Keratinocyte (primary cell): Measurements from ENCODE around the gene VAT1L. TPM values are rescaled to one million over a fixed set of nuclear protein-coding genes. Genes with fewer than 3 reads are reported as not detected.

Experiments
- DNase-seq: peaks from one replicate; pipeline ENCODE4 v3.0.0-alpha.2; 2011; ENCODE audit warnings: low read depth, missing footprints, low spot score
- FAIRE-seq: peaks from 2 replicates; lab custom pipeline; 2011; peaks lifted over from hg19 to GRCh38; lab: Jason Lieb, UNC
- H2AFZ ChIP-seq: 2 replicates; pipeline ENCODE4 v1.6.0; 2012; ENCODE audit warnings: low read length, control low read depth, inconsistent platforms; ENCODE audit not compliant: control insufficient read depth
- H3K27ac ChIP-seq: 2 replicates; pipeline ENCODE4 v1.5.1; 2011; ENCODE audit warnings: low read length; ENCODE audit not compliant: control insufficient read depth, insufficient read depth
- H3K27me3 ChIP-seq: 3 replicates; pipeline ENCODE4 v1.6.0; 2011; ENCODE audit warnings: low read length; ENCODE audit not compliant: control insufficient read depth, insufficient read depth; ENCODE audit errors: extremely low read depth
- H3K36me3 ChIP-seq, 2 experiments: 2 replicates in 1 of 2; 3 replicates in 1 of 2; pipeline ENCODE4 v1.5.1; 2011; ENCODE audit warnings: low read length in 2 of 2, mild to moderate bottlenecking in 1 of 2; ENCODE audit not compliant: control insufficient read depth in 2 of 2, insufficient read depth in 2 of 2; ENCODE audit errors: extremely low read depth in 1 of 2
- H3K4me1 ChIP-seq: 3 replicates; pipeline ENCODE4 v1.5.1; 2011; ENCODE audit warnings: low read length; ENCODE audit not compliant: control insufficient read depth, insufficient read depth; ENCODE audit errors: extremely low read depth
- H3K4me2 ChIP-seq: 3 replicates; pipeline ENCODE4 v1.6.0; 2011; ENCODE audit warnings: low read depth, low read length; ENCODE audit not compliant: control insufficient read depth, insufficient read depth; ENCODE audit errors: extremely low read depth
- H3K4me3 ChIP-seq, 3 experiments: fragments of 200-600 bp in 1 of 3; sonication (generic) in 1 of 3; 2 replicates in 2 of 3; 3 replicates in 1 of 3; pipeline ENCODE4 v1.5.1; 2011 to 2016; ENCODE audit warnings: low read length in 3 of 3, mild to moderate bottlenecking in 3 of 3, control low read depth in 2 of 3, inconsistent platforms in 1 of 3, low read depth in 1 of 3, mixed read lengths in 1 of 3, mixed run types in 1 of 3, moderate library complexity in 1 of 3; ENCODE audit not compliant: control insufficient read depth in 2 of 3, insufficient read depth in 2 of 3; ENCODE audit errors: extremely low read depth in 1 of 3
- H3K79me2 ChIP-seq: 2 replicates; pipeline ENCODE4 v1.6.0; 2012; ENCODE audit warnings: low read length; ENCODE audit not compliant: control insufficient read depth, insufficient read depth
- H3K9ac ChIP-seq: 3 replicates; pipeline ENCODE4 v1.6.0; 2011; ENCODE audit warnings: low read length; ENCODE audit not compliant: control insufficient read depth, insufficient read depth; ENCODE audit errors: extremely low read depth
- H3K9me1 ChIP-seq: 3 replicates; pipeline ENCODE4 v1.6.0; 2011; ENCODE audit warnings: low read length; ENCODE audit not compliant: control insufficient read depth, insufficient read depth; ENCODE audit errors: extremely low read depth
- H3K9me3 ChIP-seq: 2 replicates; pipeline ENCODE4 v1.5.1; 2012; ENCODE audit warnings: low read depth, low read length; ENCODE audit not compliant: control insufficient read depth
- H4K20me1 ChIP-seq: 3 replicates; pipeline ENCODE4 v1.6.0; 2011; ENCODE audit warnings: low read length; ENCODE audit not compliant: control insufficient read depth, insufficient read depth; ENCODE audit errors: extremely low read depth
- CTCF ChIP-seq, 3 experiments: IDR thresholded peaks in 1 of 3; conservative IDR thresholded peaks in 1 of 3; optimal IDR thresholded peaks in 1 of 3; 2 replicates in 2 of 3; 3 replicates in 1 of 3; pipeline versions ENCODE3 to v1.5.1; 2011; ENCODE audit warnings: low read length in 3 of 3, mild to moderate bottlenecking in 3 of 3, moderate library complexity in 2 of 3, control low read depth in 1 of 3, inconsistent platforms in 1 of 3; ENCODE audit not compliant: insufficient read depth in 2 of 3; ENCODE audit errors: extremely low read depth in 1 of 3
- EZH2 ChIP-seq: IDR thresholded peaks from one replicate; pipeline ENCODE4 v1.6.1; 2012; ENCODE audit warnings: inconsistent platforms, mild to moderate bottlenecking, low read length, moderate library complexity
- dilution Hi-C: fragments of 300-500 bp; cut with MboI; formaldehyde crosslinking; loops from one replicate; pipeline ENCODE4 v1.7.0; 2020; ENCODE audit warnings: low sequenced_read_pairs; ENCODE audit not compliant: extremely low pct_ligation_motif_present
- polyA plus RNA-seq, 5 experiments: library from polyadenylated mRNA; depleted of rRNA in 3 of 5; stranded (reverse) in 3 of 5; stranded (forward) in 1 of 5; unstranded in 1 of 5; fragments of >200 nt; gene quantifications; 1 replicate in 1 of 5; 2 replicates in 3 of 5; 3 replicates in 1 of 5; pipeline versions ENCODE4 v1.2.1 to v1.2.3, GENCODE V29; 2011 to 2012; ENCODE audit warnings: missing spikeins in 2 of 5, low read depth in 1 of 5, low replicate concordance in 1 of 5

Gene VAT1L
- polyA plus RNA-seq, 1 donor (not counting 4 experiments of a cell fraction or from before 2014, with no cell fraction given) = not detected

GRCh38 chr16:77955127-77955526, 166.8 kb downstream of the VAT1L start:
- no peak overlapping the region for H2AFZ ChIP-seq
- FAIRE-seq = no peak
- no peaks in the 10 kb centered on the region for H4K20me1 ChIP-seq
- no peak overlapping the region for H3K4me3 ChIP-seq
- dilution Hi-C loops = no loop called here
- TF ChIP-seq EZH2 (no peak), CTCF (optimal IDR thresholded peaks at IDR 0.05 in 1 of 3, IDR thresholded peaks at IDR 0.05 in 1 of 3, conservative IDR thresholded peaks at IDR 0.05 in 1 of 3; ENCODE audit: extremely low read depth in 1 of 3, insufficient read depth in 2 of 3, low read length in 3 of 3) (no peak)
- no peaks in the 10 kb centered on the region for H3K27me3 ChIP-seq
- no peak overlapping the region for H3K27ac ChIP-seq
- no peaks in the 10 kb centered on the region for H3K79me2 ChIP-seq
- DNase-seq = no peak
- no peak overlapping the region for H3K4me2 ChIP-seq
- no peak overlapping the region for H3K9ac ChIP-seq
- no peaks in the 10 kb centered on the region for H3K9me3 ChIP-seq
- H3K36me3 ChIP-seq = no peaks in the 10 kb centered on the region
- no peaks in the 10 kb centered on the region for H3K9me1 ChIP-seq
- H3K4me1 ChIP-seq = no peaks in the 10 kb centered on the region

- Histone ChIP-seq H3K4me3 (no peak overlapping the region), H3K9me3 (no peaks in the 10 kb centered on the region), H3K27ac (no peak overlapping the region), H3K79me2 (no peaks in the 10 kb centered on the region), H2AFZ (no peak overlapping the region), H3K27me3 (no peaks in the 10 kb centered on the region), H3K4me1 (no peaks in the 10 kb centered on the region), H3K9ac (no peak overlapping the region), H3K36me3 (no peaks in the 10 kb centered on the region), H4K20me1 (no peaks in the 10 kb centered on the region), H3K4me2 (no peak overlapping the region), H3K9me1 (no peaks in the 10 kb centered on the region)
- FAIRE-seq (no peak), DNase-seq (no peak)
- no peak for TF ChIP-seq EZH2
- dilution Hi-C loops = no loop called here
Observed at GRCh38 chr16:77956231-77956630, 167.9 kb downstream of the VAT1L start.

- Histone ChIP-seq H3K36me3 (no peaks in the 10 kb centered on the region), H3K9me3 (no peaks in the 10 kb centered on the region), H4K20me1 (no peaks in the 10 kb centered on the region), H3K27ac (no peak overlapping the region), H3K4me2 (no peak overlapping the region), H3K79me2 (no peaks in the 10 kb centered on the region), H3K9me1 (no peaks in the 10 kb centered on the region), H3K4me1 (no peaks in the 10 kb centered on the region), H2AFZ (no peak overlapping the region), H3K27me3 (no peaks in the 10 kb centered on the region), H3K9ac (no peak overlapping the region), H3K4me3 (no peak overlapping the region)
- TF ChIP-seq EZH2 = no peak
- TF ChIP-seq CTCF (optimal IDR thresholded peaks at IDR 0.05 in 1 of 3, IDR thresholded peaks at IDR 0.05 in 1 of 3, conservative IDR thresholded peaks at IDR 0.05 in 1 of 3; ENCODE audit: extremely low read depth in 1 of 3, insufficient read depth in 2 of 3, low read length in 3 of 3) = no peak
- dilution Hi-C loops = no loop called here
- FAIRE-seq (no peak), DNase-seq (no peak)
Observed at GRCh38 chr16:77960766-77961165, 172.4 kb downstream of the VAT1L start.
